Midbrain (tissue), 1 donor: Measurements from ENCODE around the gene CAMTA1.
"Not testable (repeated sequence)": the region's sequence is repeated elsewhere in the genome, so short reads cannot be mapped to it uniquely, and the experiment has no call there.

Source experiments
- DNase-seq: peaks from one replicate; lab custom pipeline; 2025; lab: John Stamatoyannopoulos, UW

The CAMTA1 gene

GRCh38 chr1:7407980-7408770 lies 622.9 kb downstream of the CAMTA1 start:
- no peak for DNase-seq

GRCh38 chr1:7408771-7409150 lies 623.5 kb downstream of the CAMTA1 start:
- no peak for DNase-seq

DNA sequence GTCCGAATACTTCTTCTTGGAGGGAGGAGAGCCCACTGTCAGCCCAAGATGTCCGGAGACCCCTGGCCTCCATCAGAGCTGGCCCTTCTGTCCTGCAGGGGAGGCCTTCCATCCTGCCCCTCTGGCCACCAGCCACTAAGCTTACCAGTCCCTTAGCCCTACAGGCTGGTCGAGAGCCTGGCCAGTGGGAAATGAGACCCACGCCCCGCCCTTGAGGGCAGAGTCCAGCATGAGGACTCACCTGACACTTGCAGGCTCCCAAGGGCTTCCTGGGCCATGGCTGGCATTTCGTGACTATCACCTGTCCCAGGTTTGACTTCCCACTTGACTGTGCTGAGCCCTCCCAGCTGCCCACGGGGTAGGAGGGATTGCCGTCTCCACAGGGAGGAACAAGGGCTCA lies 624.0 kb downstream of the CAMTA1 start:
- no peak for DNase-seq

DNA sequence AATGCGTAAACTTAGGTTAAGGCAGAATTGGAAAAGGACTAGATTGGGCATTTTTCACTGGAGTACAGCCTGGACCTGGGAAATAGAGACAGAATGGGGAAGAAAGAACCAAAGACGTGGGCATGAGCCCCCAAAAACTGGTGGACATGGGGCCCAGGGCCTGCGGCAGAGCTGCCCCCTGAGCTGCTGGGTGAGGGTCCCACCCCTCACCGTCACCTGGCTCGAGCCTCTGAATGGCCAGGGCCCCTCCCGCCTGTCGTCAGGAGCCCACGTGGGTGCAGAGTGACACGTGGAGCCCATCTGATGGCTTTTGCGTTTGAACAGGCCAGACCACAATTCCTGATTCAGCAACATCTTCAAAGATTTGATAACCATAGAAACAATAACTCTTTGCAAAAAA lies 624.9 kb downstream of the CAMTA1 start:
- no peak for DNase-seq

DNA sequence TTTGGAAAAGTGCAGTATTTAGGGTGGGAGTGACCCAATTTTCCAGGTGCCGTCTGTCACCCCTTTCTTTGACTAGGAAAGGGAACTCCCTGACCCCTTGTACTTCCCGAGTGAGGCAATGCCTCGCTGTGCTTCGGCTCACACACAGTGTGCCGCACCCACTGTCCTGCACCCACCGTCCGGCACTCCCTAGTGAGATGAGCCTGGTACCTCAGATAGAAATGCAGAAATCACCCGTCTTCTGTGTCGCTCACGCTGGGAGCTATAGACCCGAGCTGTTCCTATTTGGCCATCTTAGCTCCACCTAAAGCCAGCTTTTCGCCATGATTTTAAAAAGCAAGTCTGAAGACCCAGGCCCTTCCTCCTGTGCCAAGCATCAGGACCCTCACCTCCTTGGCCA lies 632.4 kb downstream of the CAMTA1 start:
- not testable (repeated sequence) for DNase-seq

DNA sequence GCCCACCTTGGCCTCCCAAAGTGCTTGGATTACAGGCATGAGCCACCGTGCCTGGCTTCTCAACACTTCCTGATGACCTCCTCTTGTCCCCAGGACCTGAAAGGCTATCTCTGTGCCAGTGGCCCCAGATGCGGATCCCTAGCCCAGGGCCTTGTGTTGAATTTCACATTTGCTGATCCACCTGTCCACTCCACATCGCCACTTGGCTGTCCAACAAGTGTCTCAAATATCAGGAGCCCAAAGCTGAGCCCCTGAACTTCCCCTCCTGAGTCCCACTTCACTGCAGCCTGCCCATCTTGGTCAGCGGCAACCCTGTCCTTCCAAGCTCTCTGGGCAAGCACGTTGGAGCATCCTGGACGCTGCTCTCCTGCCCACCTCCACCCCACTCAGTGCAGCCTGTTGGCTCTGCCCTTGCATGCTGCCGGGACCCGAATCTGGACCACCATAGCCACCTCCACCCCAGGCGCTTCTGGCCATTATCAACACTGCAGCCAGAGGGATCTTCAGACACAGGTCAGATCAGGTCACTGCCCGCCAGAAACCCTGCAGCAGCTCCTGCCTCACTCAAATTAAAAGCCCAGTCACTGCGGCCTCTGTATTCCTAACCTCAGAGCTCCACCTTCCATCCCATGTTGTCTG lies 633.3 kb downstream of the CAMTA1 start:
- no peak for DNase-seq

GRCh38 chr1:7420098-7420445 lies 634.8 kb downstream of the CAMTA1 start:
- no peak for DNase-seq

DNA sequence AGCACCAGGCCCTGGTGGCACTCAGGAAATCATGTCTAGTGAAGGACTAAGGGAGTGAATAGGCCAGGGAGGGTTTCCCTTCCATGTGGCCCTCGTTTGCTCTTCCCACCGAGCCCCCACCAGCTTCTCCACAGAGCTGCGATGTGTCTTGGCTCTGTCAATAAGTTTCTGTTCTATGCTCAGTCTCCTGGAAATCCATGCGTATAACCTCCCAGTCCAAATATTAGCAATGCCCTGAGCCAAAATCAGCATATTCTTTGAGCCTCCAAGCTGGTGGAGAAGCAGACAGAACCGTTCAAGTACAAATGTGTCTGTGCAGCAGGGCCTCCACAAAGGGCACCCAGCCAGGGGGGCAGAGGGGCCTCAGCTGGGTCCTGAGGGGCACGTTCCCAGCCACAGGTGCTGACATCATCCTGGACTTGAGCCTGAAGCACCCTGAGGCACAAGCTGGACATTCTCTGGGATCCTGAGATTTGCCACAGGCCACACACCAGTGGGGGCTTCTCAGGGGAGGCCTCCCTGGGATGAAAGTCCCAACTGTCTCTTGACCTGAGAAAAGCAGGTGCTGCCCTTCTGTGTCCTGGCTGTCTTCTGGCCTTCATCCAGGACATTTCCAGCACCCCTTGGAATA lies 635.3 kb downstream of the CAMTA1 start:
- no peak for DNase-seq

DNA sequence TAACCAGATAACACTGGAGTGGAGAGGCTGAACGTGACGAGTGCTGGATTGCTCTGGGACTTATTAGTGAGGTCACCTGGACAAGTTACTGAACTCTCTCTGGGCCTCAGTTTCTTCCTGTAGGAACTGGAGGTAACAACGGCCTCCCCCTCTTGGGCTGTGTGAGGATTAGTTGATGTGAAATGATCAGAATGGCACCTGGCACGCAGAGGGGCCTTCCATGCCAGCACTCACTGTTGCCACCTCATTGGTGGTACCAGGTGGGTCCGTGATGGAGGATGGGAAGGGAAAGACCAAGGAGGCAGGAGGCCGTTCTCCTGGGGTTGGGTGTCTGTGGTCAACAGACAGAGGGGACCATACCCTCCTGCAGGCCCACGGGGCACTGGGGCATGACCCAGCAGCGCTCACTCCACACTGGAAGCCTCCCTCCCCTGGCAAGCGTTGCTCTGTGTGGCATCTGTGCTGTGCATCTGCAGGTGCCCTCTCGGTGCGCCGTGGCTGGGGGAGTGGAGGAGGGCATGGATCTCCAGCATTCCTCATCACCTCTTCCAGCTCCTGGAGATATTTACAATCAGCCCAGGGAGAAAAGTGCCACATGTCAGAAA lies 636.3 kb downstream of the CAMTA1 start:
- DNase-seq = no peak

DNA sequence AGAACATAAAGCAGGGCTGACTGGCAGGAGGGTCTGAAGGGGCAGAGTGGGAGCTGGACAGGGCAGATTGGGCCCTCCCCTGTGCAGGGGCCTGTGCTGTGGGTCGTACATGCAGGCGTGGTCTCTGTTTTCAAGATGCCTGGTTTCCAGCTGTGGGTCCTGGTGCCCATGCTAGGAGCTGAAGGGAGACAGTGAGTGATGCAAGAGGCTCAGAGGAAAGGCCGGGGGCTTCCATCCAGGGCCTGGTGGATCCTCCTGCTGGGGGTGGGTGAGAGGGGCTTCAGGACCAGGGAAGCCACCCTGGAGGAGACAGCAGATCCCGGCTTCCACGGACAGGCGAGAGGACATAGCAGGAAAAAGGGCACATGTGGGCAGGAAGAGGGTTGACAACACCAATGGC lies 636.8 kb downstream of the CAMTA1 start:
- no peak for DNase-seq

- DNase-seq = no peak
Measured at GRCh38 chr1:7422561-7422960, 637.3 kb downstream of the CAMTA1 start.

DNA sequence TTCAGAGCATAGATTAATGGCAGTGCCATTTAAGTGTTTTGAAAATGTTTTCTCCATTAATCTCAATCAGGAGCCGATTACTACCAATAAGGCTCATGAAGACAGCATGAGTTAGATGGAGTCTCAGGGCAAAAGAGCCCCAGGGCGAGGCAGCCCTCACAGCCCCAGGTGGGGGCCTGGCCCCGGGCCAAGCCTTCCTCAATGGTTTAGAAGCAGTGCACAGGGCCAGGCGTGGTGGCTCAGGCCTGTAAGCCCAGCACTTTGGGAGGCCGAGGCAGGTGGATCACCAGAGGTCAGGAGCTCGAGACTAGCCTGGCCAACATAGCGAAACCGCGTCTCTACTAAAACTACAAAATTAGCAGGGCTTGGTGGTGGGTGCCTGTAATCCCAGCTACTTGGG lies 637.7 kb downstream of the CAMTA1 start:
- DNase-seq = no peak

DNA sequence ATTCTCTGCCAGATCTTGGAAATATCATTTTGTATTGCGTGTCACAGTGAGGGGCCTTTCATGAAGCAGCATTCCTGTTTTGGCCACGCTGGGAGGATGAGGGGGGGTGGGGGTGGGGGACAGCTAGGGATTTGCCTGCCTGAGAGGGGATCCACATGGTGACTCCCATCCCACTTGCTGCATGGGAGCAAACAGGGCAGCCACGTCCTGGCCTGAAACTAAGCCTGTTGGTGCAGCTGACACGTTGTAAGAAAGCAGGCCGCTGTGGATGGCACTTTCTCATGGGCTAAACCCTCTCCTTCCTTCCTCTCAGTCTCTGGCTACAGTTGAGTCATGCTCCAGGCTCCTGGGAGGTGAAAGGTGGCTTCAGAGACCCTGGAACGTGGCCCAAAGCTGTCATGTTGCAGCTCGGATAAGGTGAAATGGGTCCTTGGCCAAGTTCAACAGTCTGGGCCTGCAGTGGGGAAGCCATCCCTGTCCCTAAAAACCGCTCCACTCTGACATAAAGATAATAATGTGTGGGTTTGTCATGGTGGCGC lies 639.2 kb downstream of the CAMTA1 start:
- no peak for DNase-seq

- no peak for DNase-seq
Measured at GRCh38 chr1:7425229-7425628, 640.0 kb downstream of the CAMTA1 start.

GRCh38 chr1:7425771-7426170 lies 640.5 kb downstream of the CAMTA1 start:
- DNase-seq = no peak

DNA sequence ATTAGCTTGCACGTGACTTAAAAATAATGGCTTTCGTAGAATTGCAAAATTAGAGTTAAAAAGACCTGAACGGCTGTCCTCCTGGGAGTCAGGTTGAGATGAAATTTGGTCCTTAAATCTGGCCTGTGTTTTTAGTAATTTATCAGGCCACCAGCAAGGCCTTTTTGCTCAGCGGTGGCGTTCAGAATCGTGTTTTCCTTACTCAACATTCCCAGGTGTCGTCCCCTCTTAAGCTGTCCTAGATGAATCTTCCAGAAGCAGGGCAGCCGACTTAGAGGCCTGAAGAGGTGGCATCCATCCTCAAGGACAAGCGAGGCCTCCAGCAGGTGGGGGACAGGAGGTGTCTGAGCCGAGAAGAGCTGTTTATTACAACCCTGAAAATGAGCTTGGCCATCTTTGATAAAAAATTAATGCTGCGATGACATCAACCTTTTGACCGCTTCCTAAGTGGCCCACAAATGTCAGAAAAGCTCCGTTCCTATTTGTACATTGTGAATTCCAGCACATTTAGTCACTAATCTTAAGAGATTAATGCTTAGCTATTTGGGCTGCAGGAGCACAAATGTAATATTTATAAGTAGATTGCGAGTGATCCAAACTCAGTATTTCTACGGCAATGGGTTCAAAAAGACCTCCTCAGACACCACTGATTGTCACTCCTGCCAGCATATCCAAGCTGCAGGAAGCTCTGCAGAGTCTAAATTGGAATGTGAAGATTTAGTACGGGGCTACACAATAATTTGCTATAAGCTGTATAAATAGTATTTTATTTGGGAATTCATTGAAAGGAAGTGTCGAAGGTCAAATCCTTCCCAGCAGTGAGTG lies 641.7 kb downstream of the CAMTA1 start:
- DNase-seq = no peak

DNA sequence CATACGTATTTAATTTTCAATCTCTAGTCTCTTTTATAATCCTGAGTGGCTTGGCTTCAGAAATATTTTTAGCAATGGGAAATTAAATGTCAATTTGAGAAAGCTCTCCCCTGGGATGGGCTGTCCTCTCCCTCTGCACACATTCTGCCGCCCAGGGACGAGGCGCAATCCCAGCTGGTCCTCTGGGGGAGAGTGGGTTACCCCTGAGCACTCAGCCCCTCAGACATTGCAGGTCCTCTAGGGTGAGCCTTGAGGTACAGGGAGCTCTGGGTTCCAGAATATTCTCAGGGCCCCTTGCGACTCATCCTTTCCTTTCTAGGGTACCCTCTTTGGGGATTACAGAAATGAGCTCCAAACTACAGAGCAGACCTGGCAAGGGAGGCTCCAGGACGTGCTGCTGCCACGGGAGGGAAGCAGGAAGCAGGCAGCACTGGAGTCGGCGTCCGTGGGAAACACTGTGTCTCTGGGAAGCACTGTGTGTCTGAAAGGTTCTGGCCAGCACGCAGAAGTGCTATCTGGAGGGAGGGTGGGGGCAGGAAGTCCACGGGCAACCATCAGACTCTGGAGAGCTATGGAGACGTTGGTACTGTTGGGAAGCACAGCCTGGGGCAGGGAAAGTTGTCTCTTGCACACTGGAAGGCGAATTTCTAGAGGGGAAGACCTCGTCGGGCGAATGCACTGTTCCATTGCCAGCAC lies 642.5 kb downstream of the CAMTA1 start:
- DNase-seq = no peak

GRCh38 chr1:7429290-7429689 lies 644.0 kb downstream of the CAMTA1 start:
- DNase-seq = no peak

DNA sequence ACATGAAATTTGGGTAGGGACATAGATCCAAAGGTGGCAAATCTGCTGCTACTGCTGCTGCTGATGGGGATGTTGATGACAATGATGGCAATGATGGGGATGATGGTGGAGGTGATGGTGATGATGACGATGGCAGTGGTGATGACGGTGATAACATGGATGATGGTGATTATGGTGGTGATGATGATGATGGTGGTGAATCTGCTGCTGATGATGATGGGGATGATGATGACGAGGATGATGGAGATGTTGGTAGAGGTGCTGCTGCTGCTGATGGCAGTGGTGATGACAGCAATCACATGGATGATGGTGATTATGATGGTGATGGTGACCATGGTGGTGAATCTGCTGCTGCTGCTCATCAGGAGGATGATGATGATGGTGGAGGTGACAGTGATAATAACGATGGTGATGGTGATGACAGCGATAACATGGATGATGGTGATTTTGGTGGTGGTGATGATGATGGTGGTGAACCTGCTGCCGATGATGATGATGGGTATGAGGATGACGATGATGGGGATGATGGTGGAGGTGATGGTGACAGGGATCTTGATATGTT lies 644.9 kb downstream of the CAMTA1 start:
- DNase-seq = no peak

DNA sequence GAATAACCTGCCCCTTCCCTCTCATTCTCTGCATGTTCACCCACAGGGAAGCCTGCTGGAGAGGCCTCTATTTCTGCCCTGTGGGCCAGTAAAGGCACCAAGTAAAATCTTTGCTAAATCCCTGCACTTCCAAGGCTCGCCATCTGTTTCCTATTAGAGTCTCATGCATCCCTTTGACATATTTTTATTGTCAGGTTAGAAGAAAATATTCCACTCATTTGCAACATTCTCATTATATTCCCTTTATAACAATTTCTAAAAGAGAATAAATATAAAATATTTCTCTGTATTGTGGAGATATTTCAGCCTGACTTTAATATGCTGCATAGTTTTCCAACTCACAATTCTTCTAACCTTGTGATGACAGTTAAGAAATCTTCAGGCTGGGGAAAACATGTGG lies 645.4 kb downstream of the CAMTA1 start:
- no peak for DNase-seq
